ENCODE measurements around the gene NALCN.

The NALCN gene

DNA sequence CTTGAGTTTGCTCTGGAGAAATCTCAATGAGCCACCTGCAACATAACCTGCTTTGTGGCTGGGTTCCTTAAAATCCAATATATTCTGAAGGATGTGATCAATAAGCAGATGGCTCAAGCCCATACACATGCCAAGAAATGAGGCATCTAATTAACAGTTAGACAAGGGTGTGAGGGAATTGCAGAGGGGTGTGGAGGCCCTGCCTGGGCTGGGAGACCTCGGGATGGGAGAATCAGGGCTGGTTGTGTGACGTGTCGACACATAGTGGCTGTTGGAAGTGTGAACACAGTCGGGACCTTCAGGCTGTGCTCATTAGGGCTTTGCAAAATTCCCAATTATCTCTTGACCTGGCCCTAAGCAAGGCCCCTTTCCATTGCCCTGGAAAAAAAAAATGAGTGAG is 379.8 kb downstream of the NALCN start:
- DNase-seq (ENCODE audit: low read depth in 2 of 3, low spot score in 2 of 3), result no peak

DNA sequence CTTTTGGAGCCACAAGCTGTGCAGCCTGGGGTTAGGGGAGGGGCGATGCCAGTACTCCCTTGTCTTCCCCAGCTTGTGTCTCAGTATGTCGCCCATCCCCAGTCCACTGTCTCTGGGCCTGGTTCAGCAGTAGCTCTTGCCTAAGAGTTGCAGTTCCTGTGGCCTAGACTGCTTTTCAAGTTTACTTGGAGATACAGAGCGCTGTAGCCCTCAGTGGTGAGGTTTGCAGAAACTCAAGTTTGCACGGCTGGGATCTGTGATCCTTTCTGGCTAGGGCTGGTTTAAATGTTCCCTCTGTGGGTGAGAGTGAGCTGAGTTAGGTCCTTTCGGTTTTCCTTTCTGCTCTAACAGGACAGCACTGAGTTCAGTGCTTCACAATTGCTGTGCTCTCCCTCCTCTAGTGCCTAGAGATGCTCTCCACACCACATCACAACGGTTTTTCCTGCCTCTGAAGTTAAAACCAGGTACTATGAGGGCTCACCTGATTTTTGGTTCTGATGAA is 381.1 kb downstream of the NALCN start:
- no peak for DNase-seq (ENCODE audit: low read depth in 2 of 3, low spot score in 2 of 3)

GRCh38 chr13:101026736-101027398 is 389.4 kb downstream of the NALCN start:
- DNase-seq (ENCODE audit: low read depth in 2 of 3, low spot score in 2 of 3), result no peak

- DNase-seq (ENCODE audit: low read depth in 2 of 3, low spot score in 2 of 3), result no peak
Measured at GRCh38 chr13:101026328-101026727, 390.0 kb downstream of the NALCN start.

GRCh38 chr13:101025925-101026324 is 390.4 kb downstream of the NALCN start:
- DNase-seq (ENCODE audit: low read depth in 2 of 3, low spot score in 2 of 3), result no peak

- DNase-seq (ENCODE audit: low read depth in 2 of 3, low spot score in 2 of 3), result no peak
Measured at GRCh38 chr13:101025519-101025918, 390.8 kb downstream of the NALCN start.

- no peak for DNase-seq (ENCODE audit: low read depth in 2 of 3, low spot score in 2 of 3)
Measured at GRCh38 chr13:101019126-101019525, 397.2 kb downstream of the NALCN start.

DNA sequence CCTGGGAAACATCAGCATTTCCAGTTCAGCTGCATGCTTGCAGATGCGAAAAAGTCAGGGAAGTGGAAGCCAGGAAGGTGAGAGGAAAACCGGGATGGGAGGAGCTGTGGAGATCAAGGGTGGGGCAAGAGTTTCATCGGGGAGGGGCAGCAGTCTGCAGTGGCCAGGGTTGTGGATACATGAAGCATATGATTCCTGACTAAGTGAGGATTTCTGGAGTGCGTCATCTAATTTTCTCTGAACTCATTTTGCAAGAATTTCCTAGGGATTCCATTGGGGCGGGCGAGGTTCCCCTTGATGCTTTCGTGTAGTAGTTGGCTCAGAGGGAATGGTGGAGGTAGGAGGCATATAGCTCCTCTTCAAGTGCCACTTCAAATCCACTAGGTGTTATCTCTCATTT is 397.6 kb downstream of the NALCN start:
- no peak for DNase-seq (ENCODE audit: low read depth in 2 of 3, low spot score in 2 of 3)

GRCh38 chr13:101017123-101017872 is 399.0 kb downstream of the NALCN start:
- no peak for DNase-seq (ENCODE audit: low read depth in 2 of 3, low spot score in 2 of 3)

GRCh38 chr13:101016475-101016874 is 399.8 kb downstream of the NALCN start:
- no peak for DNase-seq (ENCODE audit: low read depth in 2 of 3, low spot score in 2 of 3)

GRCh38 chr13:101013245-101013644 is 403.1 kb downstream of the NALCN start:
- DNase-seq (ENCODE audit: low read depth in 2 of 3, low spot score in 2 of 3), result no peak

GRCh38 chr13:101010100-101010499 is 406.2 kb downstream of the NALCN start:
- DNase-seq (ENCODE audit: low read depth in 2 of 3, low spot score in 2 of 3), result no peak

DNA sequence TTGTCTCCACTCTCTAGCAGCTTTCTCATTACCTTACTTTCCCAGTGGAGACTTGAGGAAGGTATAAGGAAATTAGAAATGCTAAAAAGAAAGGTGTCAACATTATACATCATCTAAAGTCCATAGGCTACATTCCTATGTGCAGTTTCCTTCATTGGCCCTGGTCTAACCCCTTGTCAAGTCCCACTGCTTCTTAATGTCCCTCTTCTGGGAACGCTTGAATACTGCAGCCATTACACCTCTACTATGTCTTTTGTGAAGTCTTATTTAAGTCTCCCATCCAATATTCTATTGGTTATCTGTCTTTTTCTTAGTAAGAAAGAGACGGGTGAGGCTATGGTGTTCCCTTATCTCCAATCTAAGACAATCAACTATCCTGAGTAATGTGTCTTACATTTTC is 409.1 kb downstream of the NALCN start:
- no peak for DNase-seq (ENCODE audit: low read depth in 2 of 3, low spot score in 2 of 3)

Data from activated CD8-positive, alpha-beta memory T cell treated with anti-CD3 and anti-CD28 coated beads for 48 hours (primary cell).